SU-DHL-6 (cell line): Measurements from ENCODE around the gene WFDC10B.
"Not testable (repeated sequence)": the region's sequence is repeated elsewhere in the genome, so short reads cannot be mapped to it uniquely, and the experiment has no call there.

ENCODE experiments used
- EZH2phosphoT487 ChIP-seq: fragments of 200-600 bp; sonication (generic), shearing (Covaris generic); conservative IDR thresholded peaks from 2 replicates; pipeline ENCODE4 v1.6.1; 2018; ENCODE audit warnings: mild to moderate bottlenecking, antibody characterized with exemption, low read length, moderate library complexity, mixed read lengths
- TF ChIP-seq, protein P1 (sequence below): fragments of 200-600 bp; sonication (generic); IDR thresholded peaks from one replicate; pipeline ENCODE4 v1.5.1; 2017; ENCODE audit warnings: antibody characterized with exemption, mild to moderate bottlenecking, low read length, moderate library complexity; ENCODE audit not compliant: insufficient read depth, poor library complexity, severe bottlenecking

- TF ChIP-seq, protein P1, sequence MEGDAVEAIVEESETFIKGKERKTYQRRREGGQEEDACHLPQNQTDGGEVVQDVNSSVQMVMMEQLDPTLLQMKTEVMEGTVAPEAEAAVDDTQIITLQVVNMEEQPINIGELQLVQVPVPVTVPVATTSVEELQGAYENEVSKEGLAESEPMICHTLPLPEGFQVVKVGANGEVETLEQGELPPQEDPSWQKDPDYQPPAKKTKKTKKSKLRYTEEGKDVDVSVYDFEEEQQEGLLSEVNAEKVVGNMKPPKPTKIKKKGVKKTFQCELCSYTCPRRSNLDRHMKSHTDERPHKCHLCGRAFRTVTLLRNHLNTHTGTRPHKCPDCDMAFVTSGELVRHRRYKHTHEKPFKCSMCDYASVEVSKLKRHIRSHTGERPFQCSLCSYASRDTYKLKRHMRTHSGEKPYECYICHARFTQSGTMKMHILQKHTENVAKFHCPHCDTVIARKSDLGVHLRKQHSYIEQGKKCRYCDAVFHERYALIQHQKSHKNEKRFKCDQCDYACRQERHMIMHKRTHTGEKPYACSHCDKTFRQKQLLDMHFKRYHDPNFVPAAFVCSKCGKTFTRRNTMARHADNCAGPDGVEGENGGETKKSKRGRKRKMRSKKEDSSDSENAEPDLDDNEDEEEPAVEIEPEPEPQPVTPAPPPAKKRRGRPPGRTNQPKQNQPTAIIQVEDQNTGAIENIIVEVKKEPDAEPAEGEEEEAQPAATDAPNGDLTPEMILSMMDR, result not testable (repeated sequence)
- not testable (repeated sequence) for TF ChIP-seq EZH2phosphoT487
These were observed 59.0 kb downstream of the WFDC10B start for GRCh38 chr20:45645869-45646268.
